RPMI8226 (cell line): ENCODE measurements around the gene ARMH2.
"Not testable (repeated sequence)": the region's sequence is repeated elsewhere in the genome, so short reads cannot be mapped to it uniquely, and the experiment has no call there.

Experiments used
- DNase-seq: peaks from one replicate; pipeline ENCODE4 v3.0.0-alpha.2; 2015

The ARMH2 gene

GRCh38 chr6:24809728-24810127 lies 11.0 kb upstream of the ARMH2 start:
- no peak for DNase-seq

- DNase-seq, result no peak
These were observed 8.9 kb upstream of the ARMH2 start for GRCh38 chr6:24807584-24807983.

GRCh38 chr6:24802271-24803059 lies 3.7 kb upstream of the ARMH2 start:
- no peak for DNase-seq

- no peak for DNase-seq
These were observed 811 bp upstream of the ARMH2 start for GRCh38 chr6:24799541-24799915.

- DNase-seq, result no peak
These were observed 1.0 kb downstream of the ARMH2 start for GRCh38 chr6:24797596-24798216.

- DNase-seq, result no peak
These were observed 2.0 kb downstream of the ARMH2 start for GRCh38 chr6:24796616-24797290.

GRCh38 chr6:24795106-24795505 lies 3.6 kb downstream of the ARMH2 start:
- DNase-seq, result no peak

- no peak for DNase-seq
These were observed 10.6 kb downstream of the ARMH2 start for GRCh38 chr6:24788031-24788665.

- no peak for DNase-seq
These were observed 18.5 kb downstream of the ARMH2 start for GRCh38 chr6:24780206-24780605.

- DNase-seq, result no peak
These were observed 19.2 kb downstream of the ARMH2 start for GRCh38 chr6:24779416-24780016.

GRCh38 chr6:24778878-24779277 lies 19.8 kb downstream of the ARMH2 start:
- DNase-seq, result no peak

- no peak for DNase-seq
These were observed 20.6 kb downstream of the ARMH2 start for GRCh38 chr6:24778121-24778520.

- no peak for DNase-seq
These were observed 21.5 kb downstream of the ARMH2 start for GRCh38 chr6:24777227-24777626.

GRCh38 chr6:24775520-24776058 lies 23.1 kb downstream of the ARMH2 start:
- DNase-seq, result peak; percentile 30

GRCh38 chr6:24774696-24775519 lies 23.8 kb downstream of the ARMH2 start, which contains the start of gene GMNN:
Gene GMNN (plus strand): TSS chr6:24774937. CDS start chr6:24777247, 2,310 bp downstream.
- DNase-seq, result peak; percentile 100

GRCh38 chr6:24768361-24768760 lies 30.4 kb downstream of the ARMH2 start:
- DNase-seq, result peak; percentile 73

- DNase-seq, result peak; percentile 67
These were observed 31.8 kb downstream of the ARMH2 start for GRCh38 chr6:24766680-24767462.

- not testable (repeated sequence) for DNase-seq
These were observed 32.7 kb downstream of the ARMH2 start for GRCh38 chr6:24765968-24766367.

GRCh38 chr6:24764833-24765828 lies 33.6 kb downstream of the ARMH2 start:
- not testable (repeated sequence) for DNase-seq

- peak; percentile 23 for DNase-seq
These were observed 35.1 kb downstream of the ARMH2 start for GRCh38 chr6:24763578-24763977.
